DND-41 (cell line): ENCODE measurements around the gene IGSF21.

ENCODE experiments used
- EZH2 ChIP-seq: IDR thresholded peaks from 3 replicates; pipeline ENCODE4 v1.6.1; 2012; ENCODE audit warnings: borderline replicate concordance, low read depth, mild to moderate bottlenecking, moderate library complexity, low read length, inconsistent platforms; ENCODE audit not compliant: severe bottlenecking
- TF ChIP-seq, protein P1 (sequence below): IDR thresholded peaks from 2 replicates; pipeline ENCODE4 v1.5.1; 2012; ENCODE audit warnings: borderline replicate concordance, low read length, moderate library complexity, mild to moderate bottlenecking; ENCODE audit not compliant: poor library complexity, severe bottlenecking; ENCODE audit errors: extremely low read depth

DNA sequence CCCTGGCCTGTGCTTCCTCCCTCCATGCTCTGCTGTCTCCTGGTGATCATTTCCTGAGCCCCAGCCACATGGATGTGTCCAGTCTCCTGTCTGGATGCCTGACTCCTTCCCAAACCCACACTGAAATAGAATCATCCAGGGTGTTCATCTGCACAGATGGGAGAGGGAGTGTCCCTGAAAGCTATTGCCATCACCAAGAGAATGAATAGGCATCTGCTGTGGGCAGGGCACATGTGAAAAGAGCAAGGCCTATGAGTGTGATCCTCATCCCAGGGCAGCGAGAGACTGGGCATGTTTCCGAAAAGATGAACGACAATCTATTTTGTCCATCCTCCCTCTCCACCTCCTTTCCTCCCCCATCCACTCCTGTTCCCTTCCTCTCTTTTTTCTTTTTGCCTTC, 5.0 kb downstream of the IGSF21 start:
- TF ChIP-seq, protein P1, sequence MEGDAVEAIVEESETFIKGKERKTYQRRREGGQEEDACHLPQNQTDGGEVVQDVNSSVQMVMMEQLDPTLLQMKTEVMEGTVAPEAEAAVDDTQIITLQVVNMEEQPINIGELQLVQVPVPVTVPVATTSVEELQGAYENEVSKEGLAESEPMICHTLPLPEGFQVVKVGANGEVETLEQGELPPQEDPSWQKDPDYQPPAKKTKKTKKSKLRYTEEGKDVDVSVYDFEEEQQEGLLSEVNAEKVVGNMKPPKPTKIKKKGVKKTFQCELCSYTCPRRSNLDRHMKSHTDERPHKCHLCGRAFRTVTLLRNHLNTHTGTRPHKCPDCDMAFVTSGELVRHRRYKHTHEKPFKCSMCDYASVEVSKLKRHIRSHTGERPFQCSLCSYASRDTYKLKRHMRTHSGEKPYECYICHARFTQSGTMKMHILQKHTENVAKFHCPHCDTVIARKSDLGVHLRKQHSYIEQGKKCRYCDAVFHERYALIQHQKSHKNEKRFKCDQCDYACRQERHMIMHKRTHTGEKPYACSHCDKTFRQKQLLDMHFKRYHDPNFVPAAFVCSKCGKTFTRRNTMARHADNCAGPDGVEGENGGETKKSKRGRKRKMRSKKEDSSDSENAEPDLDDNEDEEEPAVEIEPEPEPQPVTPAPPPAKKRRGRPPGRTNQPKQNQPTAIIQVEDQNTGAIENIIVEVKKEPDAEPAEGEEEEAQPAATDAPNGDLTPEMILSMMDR = no peak
- no peak for TF ChIP-seq EZH2
